ENCODE measurements around the gene PRCD.

The PRCD gene

GRCh38 chr17:76588182-76588581, 48.3 kb downstream of the PRCD start:
- no peak for TF ChIP-seq CTCF (IDR thresholded peaks at IDR 0.05; ENCODE audit: insufficient read depth, missing control alignments)
- FAIRE-seq = no peak
- no peak for DNase-seq (ENCODE audit: insufficient read length, low spot score)

- no peak for TF ChIP-seq CTCF (IDR thresholded peaks at IDR 0.05; ENCODE audit: insufficient read depth, missing control alignments)
- DNase-seq (ENCODE audit: insufficient read length, low spot score) (no peak), FAIRE-seq (no peak)
These were observed 53.6 kb downstream of the PRCD start for GRCh38 chr17:76593384-76593826.

- FAIRE-seq (no peak), DNase-seq (ENCODE audit: insufficient read length, low spot score) (no peak)
These were observed 54.1 kb downstream of the PRCD start for GRCh38 chr17:76593959-76594358.

GRCh38 chr17:76594690-76595089, 54.8 kb downstream of the PRCD start:
- TF ChIP-seq CTCF (IDR thresholded peaks at IDR 0.05; ENCODE audit: insufficient read depth, missing control alignments) = no peak
- FAIRE-seq (no peak), DNase-seq (ENCODE audit: insufficient read length, low spot score) (no peak)

More at GRCh38 chr17:76593959-76594358, 54.1 kb downstream of the PRCD start:
- peak; percentile 21 for TF ChIP-seq CTCF (IDR thresholded peaks at IDR 0.05; ENCODE audit: insufficient read depth, missing control alignments)

Measured in D721Med (cell line).